Measurements from ENCODE around the gene LRRC75B.

The LRRC75B gene

GRCh38 chr22:24591286-24591830, 1.5 kb downstream of the LRRC75B start:
- no peaks in the 10 kb centered on the region for H3F3A ChIP-seq (ENCODE audit: insufficient read depth, low read length)
- no peak overlapping the region for H3K4me3 ChIP-seq (ENCODE audit: low read depth, low read length, poor library complexity, severe bottlenecking)
- no peak overlapping the region for H3K27ac ChIP-seq (ENCODE audit: low read depth, low read length, poor library complexity, severe bottlenecking)
- H3K36me3 ChIP-seq (ENCODE audit: insufficient read depth, low read length), result no peaks in the 10 kb centered on the region
- H3K4me1 ChIP-seq (ENCODE audit: insufficient read depth, low read length, severe bottlenecking), result peaks cover 11% of the 10 kb centered on the region
- H3K27me3 ChIP-seq (ENCODE audit: insufficient read depth, low read length), result peaks cover 7% of the 10 kb centered on the region; the same call in 1 of the 2 replicates
- TF ChIP-seq EZH2 (IDR thresholded peaks at IDR 0.05; ENCODE audit: borderline replicate concordance, low read length) (no peak), CTCF (IDR thresholded peaks at IDR 0.05; ENCODE audit: low read length) (no peak)
- H3K4me2 ChIP-seq (ENCODE audit: low read length), result no peak overlapping the region
- H2AFZ ChIP-seq (ENCODE audit: low read length), result no peak overlapping the region
- H3K9me2 ChIP-seq (ENCODE audit: low read depth, low read length), result no peaks in the 10 kb centered on the region
- no peaks in the 10 kb centered on the region for H4K20me1 ChIP-seq (ENCODE audit: insufficient read depth, low read length)
- H3K9ac ChIP-seq (ENCODE audit: low read length), result no peak overlapping the region
- no peaks in the 10 kb centered on the region for H3K9me3 ChIP-seq (ENCODE audit: low read length)
- H3K79me2 ChIP-seq (ENCODE audit: insufficient read depth, low read length), result no peaks in the 10 kb centered on the region

GRCh38 chr22:24590596-24591173, 2.2 kb downstream of the LRRC75B start:
- Histone ChIP-seq H4K20me1 (ENCODE audit: insufficient read depth, low read length) (no peaks in the 10 kb centered on the region), H3K79me2 (ENCODE audit: insufficient read depth, low read length) (no peaks in the 10 kb centered on the region)
- TF ChIP-seq CTCF (IDR thresholded peaks at IDR 0.05; ENCODE audit: low read length) (no peak), EZH2 (IDR thresholded peaks at IDR 0.05; ENCODE audit: borderline replicate concordance, low read length) (no peak)

GRCh38 chr22:24589518-24590030, 3.3 kb downstream of the LRRC75B start:
- Histone ChIP-seq H3K4me2 (ENCODE audit: low read length) (no peak overlapping the region), H3K36me3 (ENCODE audit: insufficient read depth, low read length) (no peaks in the 10 kb centered on the region), H3K27me3 (ENCODE audit: insufficient read depth, low read length) (peaks cover 12% of the 10 kb centered on the region; the same call in 1 of the 2 replicates), H3K9me2 (ENCODE audit: low read depth, low read length) (no peaks in the 10 kb centered on the region), H3K4me1 (ENCODE audit: insufficient read depth, low read length, severe bottlenecking) (peaks cover 11% of the 10 kb centered on the region), H3K79me2 (ENCODE audit: insufficient read depth, low read length) (no peaks in the 10 kb centered on the region), H3K4me3 (ENCODE audit: low read depth, low read length, poor library complexity, severe bottlenecking) (no peak overlapping the region), H3K9me3 (ENCODE audit: low read length) (no peaks in the 10 kb centered on the region), H3F3A (ENCODE audit: insufficient read depth, low read length) (no peaks in the 10 kb centered on the region), H3K9ac (ENCODE audit: low read length) (no peak overlapping the region), H4K20me1 (ENCODE audit: insufficient read depth, low read length) (no peaks in the 10 kb centered on the region), H2AFZ (ENCODE audit: low read length) (no peak overlapping the region), H3K27ac (ENCODE audit: low read depth, low read length, poor library complexity, severe bottlenecking) (no peak overlapping the region)
- no peak for TF ChIP-seq EZH2 (IDR thresholded peaks at IDR 0.05; ENCODE audit: borderline replicate concordance, low read length)
- TF ChIP-seq CTCF (IDR thresholded peaks at IDR 0.05; ENCODE audit: low read length), result no peak

More at GRCh38 chr22:24590596-24591173, 2.2 kb downstream of the LRRC75B start:
- H3F3A ChIP-seq (ENCODE audit: insufficient read depth, low read length), result no peaks in the 10 kb centered on the region
- H3K4me1 ChIP-seq (ENCODE audit: insufficient read depth, low read length, severe bottlenecking), result peaks cover 11% of the 10 kb centered on the region
- no peak overlapping the region for H3K4me2 ChIP-seq (ENCODE audit: low read length)
- H3K27me3 ChIP-seq (ENCODE audit: insufficient read depth, low read length), result peaks cover 12% of the 10 kb centered on the region; the same call in 1 of the 2 replicates
- H3K4me3 ChIP-seq (ENCODE audit: low read depth, low read length, poor library complexity, severe bottlenecking), result no peak overlapping the region
- H3K36me3 ChIP-seq (ENCODE audit: insufficient read depth, low read length), result no peaks in the 10 kb centered on the region
- H3K9ac ChIP-seq (ENCODE audit: low read length), result no peak overlapping the region
- H3K9me2 ChIP-seq (ENCODE audit: low read depth, low read length), result no peaks in the 10 kb centered on the region
- H3K27ac ChIP-seq (ENCODE audit: low read depth, low read length, poor library complexity, severe bottlenecking), result no peak overlapping the region
- H3K9me3 ChIP-seq (ENCODE audit: low read length), result no peaks in the 10 kb centered on the region
- no peak overlapping the region for H2AFZ ChIP-seq (ENCODE audit: low read length)
